HG02759 (cell line): ENCODE data around the gene GATAD2B.
A peak's percentile ranks its signal among the peaks of the same experiment; 100 is the strongest.

Experiments used
- ATAC-seq: cut with Tn5 transposase; IDR thresholded peaks from one replicate; pipeline ENCODE4 v1.9.1; 2021; ENCODE audit warnings: mild to moderate bottlenecking, moderate library complexity; ENCODE audit not compliant: unreplicated experiment

The GATAD2B gene

GRCh38 chr1:153922972-153923925 is at the start of gene GATAD2B:
TSS of gene GATAD2B (minus strand) at chr1:153922972. CDS start at chr1:153828347, 94,625 bp downstream.
- ATAC-seq: peak; percentile 92

- no peak for ATAC-seq
Observed at GRCh38 chr1:153970346-153970745, 47.6 kb upstream of the GATAD2B start.

GRCh38 chr1:153968972-153969371 is 46.2 kb upstream of the GATAD2B start:
- no peak for ATAC-seq

GRCh38 chr1:153968408-153968807 is 45.6 kb upstream of the GATAD2B start:
- no peak for ATAC-seq

GRCh38 chr1:153968000-153968363 is 45.2 kb upstream of the GATAD2B start:
- ATAC-seq: no peak

- ATAC-seq: peak; percentile 73
Observed at GRCh38 chr1:153967107-153967999, 44.6 kb upstream of the GATAD2B start, which contains the start of gene CREB3L4. TSS of gene CREB3L4 (plus strand) at chr1:153967902. CDS start at chr1:153968526, 624 bp downstream.

GRCh38 chr1:153963850-153964331 is 41.1 kb upstream of the GATAD2B start:
- ATAC-seq: peak; percentile 2

GRCh38 chr1:153963030-153963849 is 40.5 kb upstream of the GATAD2B start, which contains the start of gene SLC39A1:
TSS of gene SLC39A1 (minus strand) at chr1:153963537. CDS start at chr1:153962715, 822 bp downstream.
- ATAC-seq: peak; percentile 44

GRCh38 chr1:153962088-153963029 is 39.6 kb upstream of the GATAD2B start:
- ATAC-seq: no peak

- ATAC-seq: no peak
Observed at GRCh38 chr1:153961421-153961820, 38.6 kb upstream of the GATAD2B start.

- ATAC-seq: no peak
Observed at GRCh38 chr1:153960206-153960605, 37.4 kb upstream of the GATAD2B start.

GRCh38 chr1:153959454-153959853 is 36.7 kb upstream of the GATAD2B start:
- no peak for ATAC-seq

- ATAC-seq: no peak
Observed at GRCh38 chr1:153958961-153959260, 36.1 kb upstream of the GATAD2B start.

GRCh38 chr1:153958111-153958960 is 35.6 kb upstream of the GATAD2B start, which contains the start of gene CRTC2:
TSS of gene CRTC2 (minus strand) at chr1:153958612. CDS start at chr1:153958497, 115 bp downstream.
- peak; percentile 80 for ATAC-seq

- peak; percentile 12 for ATAC-seq
Observed at GRCh38 chr1:153957744-153958110, 35.0 kb upstream of the GATAD2B start.

- ATAC-seq: no peak
Observed at GRCh38 chr1:153956997-153957715, 34.4 kb upstream of the GATAD2B start.

- no peak for ATAC-seq
Observed at GRCh38 chr1:153954826-153955225, 32.1 kb upstream of the GATAD2B start.
